GM23338 (cell line): Measurements from ENCODE around the gene WNT2B. TPM values are rescaled to one million over a fixed set of nuclear protein-coding genes. Genes with fewer than 3 reads are reported as not detected.

ENCODE experiments used
- ATAC-seq: fragments of 200-7000 bp; cut with Tn5 transposase; 3 replicates; pipeline ENCODE4 v1.9.1; 2020
- DNase-seq: peaks from one replicate; pipeline ENCODE4 v3.0.0-alpha.2; 2015; ENCODE audit warnings: low spot score
- H2AFZ ChIP-seq: fragments of 200-600 bp; sonication (generic); 2 replicates; pipeline ENCODE4 v1.8.0; 2016; ENCODE audit warnings: antibody characterized with exemption, mild to moderate bottlenecking, moderate library complexity
- H3F3A ChIP-seq: fragments of 200-600 bp; sonication (generic); replicated peaks from 2 replicates; pipeline ENCODE4 v1.8.0; 2017; ENCODE audit warnings: antibody characterized with exemption, mixed run types, low read depth
- H3K27ac ChIP-seq: fragments of 200-600 bp; sonication (generic); 2 replicates; pipeline ENCODE4 v1.6.1; 2016; ENCODE audit warnings: low read depth
- H3K27me3 ChIP-seq: fragments of 200-600 bp; sonication (generic); 2 replicates; pipeline ENCODE4 v1.8.0; 2016; ENCODE audit warnings: mild to moderate bottlenecking, mixed run types, moderate library complexity; ENCODE audit not compliant: insufficient read depth
- H3K36me3 ChIP-seq: fragments of 200-600 bp; sonication (generic); 2 replicates; pipeline ENCODE4 v1.8.0; 2016; ENCODE audit warnings: mild to moderate bottlenecking; ENCODE audit not compliant: insufficient read depth
- H3K4me1 ChIP-seq: fragments of 200-600 bp; sonication (generic); 2 replicates; pipeline ENCODE4 v1.8.0; 2016; ENCODE audit warnings: mild to moderate bottlenecking, moderate library complexity; ENCODE audit not compliant: insufficient read depth
- H3K4me2 ChIP-seq: fragments of 200-600 bp; sonication (generic); 2 replicates; pipeline ENCODE4 v1.7.1; 2017; ENCODE audit warnings: mixed run types
- H3K4me3 ChIP-seq: fragments of 200-600 bp; sonication (generic); 2 replicates; pipeline ENCODE4 v1.6.1; 2016; ENCODE audit warnings: mixed run types
- H3K79me2 ChIP-seq: fragments of 200-600 bp; sonication (generic); replicated peaks from 2 replicates; pipeline ENCODE4 v1.8.0; 2017; ENCODE audit warnings: mild to moderate bottlenecking; ENCODE audit not compliant: insufficient read depth
- H3K9me2 ChIP-seq: fragments of 200-600 bp; sonication (generic); 2 replicates; pipeline ENCODE4 v1.8.0; 2017; ENCODE audit not compliant: insufficient read depth
- H4K20me1 ChIP-seq: fragments of 200-600 bp; sonication (generic); replicated peaks from 2 replicates; pipeline ENCODE4 v1.8.0; 2017; ENCODE audit warnings: mild to moderate bottlenecking; ENCODE audit not compliant: insufficient read depth
- H3K27ac Mint-ChIP-seq: 2 replicates; pipeline ENCODE4 v1.8.0; 2020; ENCODE audit warnings: inconsistent platforms, mild to moderate bottlenecking, moderate library complexity, mixed read lengths
- H3K27me3 Mint-ChIP-seq: 3 replicates; pipeline ENCODE4 v1.8.0; 2022; ENCODE audit warnings: low read depth, mild to moderate bottlenecking, moderate library complexity, mixed read lengths, inconsistent platforms; ENCODE audit not compliant: insufficient read depth, poor library complexity
- H3K36me3 Mint-ChIP-seq: 3 replicates; pipeline ENCODE4 v1.8.0; 2021; ENCODE audit warnings: low read depth, mild to moderate bottlenecking, inconsistent platforms, moderate library complexity, mixed read lengths
- H3K4me1 Mint-ChIP-seq: 3 replicates; pipeline ENCODE4 v1.8.0; 2020; ENCODE audit warnings: mild to moderate bottlenecking, inconsistent platforms, mixed read lengths
- H3K4me3 Mint-ChIP-seq: 3 replicates; pipeline ENCODE4 v1.8.0; 2021; ENCODE audit warnings: moderate library complexity, mild to moderate bottlenecking, inconsistent platforms, mixed read lengths
- H3K9me3 Mint-ChIP-seq: 3 replicates; pipeline ENCODE4 v1.8.0; 2020; ENCODE audit warnings: moderate library complexity, mild to moderate bottlenecking, inconsistent platforms, mixed read lengths
- CREB1 ChIP-seq: fragments of 250-450 bp; sonication (Bioruptor Pico); IDR thresholded peaks from 2 replicates; pipeline ENCODE4 v1.5.0; 2020; ENCODE audit warnings: low read depth, mild to moderate bottlenecking, moderate library complexity
- REST ChIP-seq: IDR thresholded peaks from one replicate; pipeline ENCODE4 v1.6.1; 2018; ENCODE audit warnings: antibody characterized with exemption; ENCODE audit not compliant: unreplicated experiment
- ZNF462 ChIP-seq: fragments of 250-450 bp; sonication (Bioruptor Pico); IDR thresholded peaks from 2 replicates; pipeline ENCODE4 v1.5.0; 2020; ENCODE audit warnings: mild to moderate bottlenecking, moderate library complexity
- polyA plus RNA-seq: library from polyadenylated mRNA; unstranded; fragments of >200 nt; fragmentation: Nextera tagmentation; extraction: Ambion mirVana; gene quantifications from 2 replicates; pipeline ENCODE4 v1.2.1, GENCODE V29; 2016
- total RNA-seq: library from RNA; depleted of rRNA; stranded (reverse); fragments of >200 nt; shearing (Covaris generic); gene quantifications from 2 replicates; pipeline ENCODE4 v1.2.3, GENCODE V29; 2014

The WNT2B gene
- total and polyA plus RNA-seq, 2 experiments from 2014 or later, result 0.50 to 0.90 TPM

DNA sequence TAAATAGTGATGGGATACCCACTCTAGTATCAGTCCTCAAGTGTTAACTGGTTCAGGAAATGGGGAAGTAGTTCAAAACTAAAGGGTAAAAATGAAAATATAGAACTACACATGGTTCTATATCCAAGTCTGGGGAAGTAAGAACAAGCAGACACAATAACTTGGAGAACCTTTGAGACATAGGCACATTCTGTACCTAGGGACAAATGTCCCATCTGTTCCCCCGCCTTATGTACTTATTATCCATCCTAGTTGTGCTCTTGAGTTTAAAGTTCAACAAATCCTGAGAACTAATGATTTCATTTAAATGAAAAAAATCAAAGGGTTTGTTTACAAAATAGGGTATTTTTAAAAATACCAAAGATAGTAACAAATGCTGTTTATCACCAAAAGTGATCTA lies 32.5 kb downstream of the WNT2B start (continued):
- no peak for TF ChIP-seq ZNF462 (CRISPR knock-in tag)
- TF ChIP-seq REST, result no peak

DNA sequence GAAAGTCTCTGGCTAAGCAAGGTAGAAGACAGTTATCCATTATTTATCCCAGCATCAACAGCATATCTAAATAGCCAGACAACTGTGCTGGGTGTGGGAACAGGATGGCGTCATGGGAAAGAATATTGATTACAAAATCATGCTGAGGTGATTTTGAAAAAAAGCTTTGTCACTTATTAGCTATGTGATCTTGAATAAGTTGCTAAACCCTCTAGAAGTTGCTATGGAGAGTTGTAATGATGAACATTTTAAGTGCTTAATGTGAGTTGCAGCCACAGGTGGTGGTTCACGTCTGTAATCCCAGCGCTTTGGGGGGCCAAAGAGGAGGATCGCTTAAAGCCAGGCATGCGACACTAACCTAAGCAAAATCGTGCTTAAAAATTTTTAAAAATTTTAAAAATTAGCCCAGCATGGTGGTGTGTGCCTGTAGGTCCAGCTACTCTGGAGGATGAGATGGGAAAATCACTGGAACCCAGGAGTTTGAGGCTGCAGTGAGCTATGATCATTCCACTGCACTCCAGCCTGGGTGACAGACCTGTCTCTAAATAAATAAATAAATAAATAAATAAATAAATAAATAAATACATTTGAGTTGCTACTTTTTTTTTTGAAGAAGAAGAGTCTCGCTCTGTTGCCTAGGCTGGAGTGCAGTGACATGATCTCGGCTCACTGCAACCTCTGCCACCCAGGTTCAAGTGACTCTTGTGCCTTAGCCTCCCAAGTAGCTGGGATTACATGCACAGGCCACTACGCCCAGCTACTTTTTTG lies 33.6 kb downstream of the WNT2B start:
- Histone ChIP-seq H3K27ac (no peak overlapping the region), H3K27me3 (no peaks in the 10 kb centered on the region), H3K4me2 (no peak overlapping the region), H4K20me1 (0 out of 2 replicates have a peak, but pooled peaks cover 5% of the 10 kb centered on the region), H3F3A (no peaks in the 10 kb centered on the region), H3K9me2 (no peaks in the 10 kb centered on the region), H3K4me3 (no peak overlapping the region), H2AFZ (no peak overlapping the region), H3K36me3 (no peaks in the 10 kb centered on the region), H3K4me1 (no peaks in the 10 kb centered on the region), H3K79me2 (no peaks in the 10 kb centered on the region)
- Mint-ChIP-seq H3K9me3 (no peaks in the 10 kb centered on the region), H3K36me3 (no peaks in the 10 kb centered on the region), H3K4me1 (no peaks in the 10 kb centered on the region), H3K27ac (no peak overlapping the region), H3K27me3 (peaks cover 1% of the 10 kb centered on the region), H3K4me3 (no peak overlapping the region)
- ATAC-seq (no peak), DNase-seq (no peak)
- TF ChIP-seq CREB1 (CRISPR knock-in tag) (no peak), ZNF462 (CRISPR knock-in tag) (no peak)
